H9 (cell line): ENCODE measurements around the gene GPR176. TPM values are rescaled to one million over a fixed set of nuclear protein-coding genes. Genes with fewer than 3 reads are reported as not detected.

ENCODE experiments used
- DNase-seq: peaks from one replicate; pipeline ENCODE4 v3.0.0-alpha.2; 2017
- H2AFZ ChIP-seq: one replicate; pipeline ENCODE4 v1.6.1; 2013; ENCODE audit warnings: mild to moderate bottlenecking, low read length, control low read depth, moderate library complexity
- H2AK5ac ChIP-seq: 2 replicates; pipeline ENCODE4 v1.6.1; 2013; ENCODE audit warnings: low read length, control low read depth, mixed read lengths; ENCODE audit not compliant: insufficient read length
- H2BK120ac ChIP-seq: one replicate; pipeline ENCODE4 v1.6.1; 2013; ENCODE audit warnings: low read depth, mild to moderate bottlenecking, low read length, control low read depth, inconsistent platforms; ENCODE audit not compliant: poor library complexity, severe bottlenecking
- H2BK12ac ChIP-seq: 2 replicates; pipeline ENCODE4 v1.6.1; 2013; ENCODE audit warnings: low read length, control low read depth, mixed read lengths, low read depth; ENCODE audit not compliant: insufficient read length
- H2BK15ac ChIP-seq: 2 replicates; pipeline ENCODE4 v1.6.1; 2013; ENCODE audit warnings: low read depth, low read length, control low read depth
- H2BK20ac ChIP-seq: one replicate; pipeline ENCODE4 v1.6.1; 2013; ENCODE audit warnings: low read depth, mild to moderate bottlenecking, low read length, control low read depth, inconsistent platforms; ENCODE audit not compliant: poor library complexity, severe bottlenecking
- H2BK5ac ChIP-seq: 2 replicates; pipeline ENCODE4 v1.6.1; 2013; ENCODE audit warnings: low read length, control low read depth, mixed read lengths; ENCODE audit not compliant: insufficient read length
- H3K14ac ChIP-seq: 2 replicates; pipeline ENCODE4 v1.6.1; 2013; ENCODE audit warnings: low read length, control low read depth; ENCODE audit not compliant: insufficient read depth
- H3K18ac ChIP-seq: 2 replicates; pipeline ENCODE4 v1.6.1; 2013; ENCODE audit warnings: low read depth, mild to moderate bottlenecking, mixed read lengths, low read length, control low read depth; ENCODE audit not compliant: insufficient read length
- H3K23ac ChIP-seq: 2 replicates; pipeline ENCODE4 v1.6.1; 2013; ENCODE audit warnings: low read length, control low read depth, mixed read lengths, low read depth; ENCODE audit not compliant: insufficient read length
- H3K23me2 ChIP-seq: 2 replicates; pipeline ENCODE4 v1.6.1; 2013; ENCODE audit warnings: low read depth, mild to moderate bottlenecking, mixed read lengths, low read length, control low read depth; ENCODE audit not compliant: insufficient read length, poor library complexity, severe bottlenecking
- H3K27ac ChIP-seq: 2 replicates; pipeline ENCODE4 v1.5.1; 2013; ENCODE audit warnings: low read length, control low read depth, mixed read lengths, low read depth; ENCODE audit not compliant: insufficient read length
- H3K27me3 ChIP-seq: 2 replicates; pipeline ENCODE4 v1.6.1; 2013; ENCODE audit warnings: low read length, control low read depth, inconsistent platforms; ENCODE audit not compliant: insufficient read depth
- H3K4ac ChIP-seq: 2 replicates; pipeline ENCODE4 v1.6.1; 2013; ENCODE audit warnings: low read depth, mild to moderate bottlenecking, control low read depth, inconsistent platforms, low read length, moderate library complexity
- H3K4me1 ChIP-seq: 2 replicates; pipeline ENCODE4 v1.6.1; 2013; ENCODE audit warnings: low read length, control low read depth, inconsistent platforms; ENCODE audit not compliant: insufficient read depth
- H3K4me2 ChIP-seq: 2 replicates; pipeline ENCODE4 v1.6.1; 2013; ENCODE audit warnings: low read length, control low read depth, mixed read lengths; ENCODE audit not compliant: insufficient read length, insufficient read depth
- H3K56ac ChIP-seq: 2 replicates; pipeline ENCODE4 v1.6.1; 2013; ENCODE audit warnings: low read depth, mild to moderate bottlenecking, mixed read lengths, low read length, control low read depth; ENCODE audit not compliant: insufficient read length
- H3K79me1 ChIP-seq: 2 replicates; pipeline ENCODE4 v1.6.1; 2013; ENCODE audit warnings: low read depth, mild to moderate bottlenecking, moderate library complexity, low read length, control low read depth, inconsistent platforms; ENCODE audit not compliant: insufficient read depth, poor library complexity, severe bottlenecking
- H3K79me2 ChIP-seq: 2 replicates; pipeline ENCODE4 v1.6.1; 2013; ENCODE audit warnings: low read length, control low read depth, inconsistent platforms; ENCODE audit not compliant: insufficient read depth
- H3K9ac ChIP-seq: 2 replicates; pipeline ENCODE4 v1.6.1; 2013; ENCODE audit warnings: low read length, control low read depth, mixed read lengths; ENCODE audit not compliant: insufficient read length; ENCODE audit errors: extremely low read depth
- H3K9me3 ChIP-seq: one replicate; pipeline ENCODE4 v1.6.1; 2013; ENCODE audit warnings: low read depth, low read length, inconsistent platforms; ENCODE audit not compliant: control insufficient read depth
- H3T11ph ChIP-seq: one replicate; pipeline ENCODE4 v1.6.1; 2013; ENCODE audit warnings: mild to moderate bottlenecking, low read length, control low read depth, inconsistent platforms
- H4K20me1 ChIP-seq: one replicate; pipeline ENCODE4 v1.6.1; 2013; ENCODE audit not compliant: control insufficient read depth, insufficient read length, insufficient read depth
- H4K5ac ChIP-seq: 2 replicates; pipeline ENCODE4 v1.6.1; 2013; ENCODE audit warnings: low read depth, mild to moderate bottlenecking, mixed read lengths, low read length, control low read depth; ENCODE audit not compliant: insufficient read length
- H4K8ac ChIP-seq: replicated peaks from 2 replicates; pipeline ENCODE4 v1.6.1; 2013; ENCODE audit warnings: low read length, control low read depth, mixed read lengths, low read depth; ENCODE audit not compliant: insufficient read length
- H4K91ac ChIP-seq: 2 replicates; pipeline ENCODE4 v1.6.1; 2013; ENCODE audit warnings: low read depth, mild to moderate bottlenecking, moderate library complexity, mixed read lengths, low read length, control low read depth; ENCODE audit not compliant: insufficient read length
- H3K27ac Mint-ChIP-seq, 3 experiments: 2 replicates in 2 of 3; 3 replicates in 1 of 3; pipeline ENCODE4 v1.8.0; 2020 to 2021; ENCODE audit warnings: mixed read lengths in 3 of 3, mild to moderate bottlenecking in 1 of 3, moderate library complexity in 1 of 3
- H3K27me3 Mint-ChIP-seq: 2 replicates; pipeline ENCODE4 v1.8.0; 2021; ENCODE audit warnings: low read depth, mild to moderate bottlenecking, moderate library complexity, mixed read lengths
- H3K36me3 Mint-ChIP-seq, 3 experiments: 2 replicates in 2 of 3; 3 replicates in 1 of 3; pipeline ENCODE4 v1.8.0; 2020 to 2021; ENCODE audit warnings: low read depth in 3 of 3, mixed read lengths in 3 of 3; ENCODE audit not compliant: insufficient read depth in 1 of 3
- H3K4me1 Mint-ChIP-seq, 2 experiments: 2 replicates each; pipeline ENCODE4 v1.8.0; 2020; ENCODE audit warnings: mixed read lengths in 2 of 2
- H3K4me3 Mint-ChIP-seq, 2 experiments: 2 replicates in 1 of 2; 3 replicates in 1 of 2; pipeline ENCODE4 v1.8.0; 2020 to 2021; ENCODE audit warnings: mild to moderate bottlenecking in 2 of 2, mixed read lengths in 2 of 2, moderate library complexity in 1 of 2
- H3K9me3 Mint-ChIP-seq, 2 experiments: 2 replicates in 1 of 2; 3 replicates in 1 of 2; pipeline ENCODE4 v1.8.0; 2020; ENCODE audit warnings: mild to moderate bottlenecking in 2 of 2, mixed read lengths in 2 of 2, moderate library complexity in 1 of 2
- CTCF ChIP-seq: fragments of 200-600 bp; sonication (generic); conservative IDR thresholded peaks from 3 replicates; pipeline ENCODE4 v1.8.0; 2021; ENCODE audit warnings: antibody characterized with exemption, mild to moderate bottlenecking
- WGBS: extraction: QIAGEN DNeasy Blood & Tissue Kit; methylation state at CpG from one replicate; pipeline ENCODE4 v1.1.7; 2013; ENCODE audit warnings: missing lambda C conversion rate, low lambda C conversion rate, mixed read lengths; ENCODE audit not compliant: insufficient read length; ENCODE audit errors: extremely low coverage; 5-methylcytosine and 5-hydroxymethylcytosine counted together
- total RNA-seq: library from RNA; stranded (reverse); gene quantifications from 2 replicates; pipeline ENCODE4 v1.2.1, GENCODE V29; 2021

GPR176 gene
- total RNA-seq, 1 experiment from 2014 or later, result 132 TPM

- H3K79me2 ChIP-seq, result peaks cover 31% of the 10 kb centered on the region; the same call in 1 of the 2 replicates
- no peak overlapping the region for H3K14ac ChIP-seq
- no peak for TF ChIP-seq CTCF
- Mint-ChIP-seq H3K4me1 (peaks cover 47 to 64% of the 10 kb centered on the region in 2 experiments), H3K9me3 (peaks cover 5 to 8% of the 10 kb centered on the region in 2 experiments; a peak in 4 of 5 replicates), H3K27me3 (no peaks in the 10 kb centered on the region; the same call in 1 of the 2 replicates), H3K27ac (peak overlapping the region in 2 of 3 experiments; percentile 19 to 77; a peak in 1 of 7 replicates), H3K36me3 (peaks cover 16 to 28% (median 25%) of the 10 kb centered on the region in 3 experiments), H3K4me3 (no peak overlapping the region)
- H2BK15ac ChIP-seq, result no peak overlapping the region
- no peak overlapping the region for H2BK12ac ChIP-seq
- H3K27ac ChIP-seq, result no peak overlapping the region
- no peak overlapping the region for H3K4ac ChIP-seq
- no peak overlapping the region for H2AFZ ChIP-seq
- no peak overlapping the region for H2AK5ac ChIP-seq
- peaks cover 8% of the 10 kb centered on the region for H3K79me1 ChIP-seq
- WGBS, result no CpG with 5 or more reads among the region's 2 CpGs
- no peak overlapping the region for H3T11ph ChIP-seq
- no peak overlapping the region for H3K56ac ChIP-seq
- H3K9ac ChIP-seq, result no peak overlapping the region
- H3K9me3 ChIP-seq, result no peaks in the 10 kb centered on the region
- no peak overlapping the region for H2BK120ac ChIP-seq
- no peak overlapping the region for H3K23ac ChIP-seq
- H4K91ac ChIP-seq, result no peak overlapping the region
- no peak overlapping the region for H3K18ac ChIP-seq
- H4K20me1 ChIP-seq, result no peaks in the 10 kb centered on the region
- no peak for DNase-seq
- H3K4me1 ChIP-seq, result peaks cover 6% of the 10 kb centered on the region
- no peaks in the 10 kb centered on the region for H3K27me3 ChIP-seq
- H3K23me2 ChIP-seq, result no peaks in the 10 kb centered on the region
- H4K8ac ChIP-seq, result no peak overlapping the region
- H3K4me2 ChIP-seq, result no peak overlapping the region
- no peak overlapping the region for H2BK5ac ChIP-seq
- H2BK20ac ChIP-seq, result no peak overlapping the region
- H4K5ac ChIP-seq, result no peak overlapping the region
Measured at GRCh38 chr15:39826975-39827374, 93.1 kb downstream of the GPR176 start.
